Glutamatergic neuron (in vitro differentiated cells): ENCODE measurements around the gene GAST. TPM values are rescaled to one million over a fixed set of nuclear protein-coding genes. Genes with fewer than 3 reads are reported as not detected.
A peak's percentile ranks its signal among the peaks of the same experiment; 100 is the strongest.

Experiments used
- DNase-seq: peaks from one replicate; pipeline ENCODE4 v3.0.0; 2022
- H3K27ac Mint-ChIP-seq: one replicate; pipeline ENCODE4 v1.8.0; 2020; ENCODE audit warnings: mild to moderate bottlenecking, mixed read lengths, inconsistent platforms; ENCODE audit not compliant: unreplicated experiment
- H3K27me3 Mint-ChIP-seq: one replicate; pipeline ENCODE4 v1.8.0; 2020; ENCODE audit warnings: mild to moderate bottlenecking, moderate library complexity, mixed read lengths, inconsistent platforms; ENCODE audit not compliant: unreplicated experiment
- H3K36me3 Mint-ChIP-seq: one replicate; pipeline ENCODE4 v1.8.0; 2020; ENCODE audit warnings: mild to moderate bottlenecking, mixed read lengths, inconsistent platforms; ENCODE audit not compliant: unreplicated experiment
- H3K4me1 Mint-ChIP-seq: one replicate; pipeline ENCODE4 v1.8.0; 2020; ENCODE audit warnings: mild to moderate bottlenecking, low read depth, mixed read lengths, inconsistent platforms; ENCODE audit not compliant: unreplicated experiment
- H3K4me3 Mint-ChIP-seq: one replicate; pipeline ENCODE4 v1.8.0; 2020; ENCODE audit warnings: mild to moderate bottlenecking, mixed read lengths, inconsistent platforms; ENCODE audit not compliant: unreplicated experiment
- H3K9me3 Mint-ChIP-seq: one replicate; pipeline ENCODE4 v1.8.0; 2020; ENCODE audit warnings: mild to moderate bottlenecking, moderate library complexity, mixed read lengths, inconsistent platforms; ENCODE audit not compliant: unreplicated experiment
- total RNA-seq: library from RNA; stranded (reverse); fragmentation: NEBNext Ultra II Directional; extraction: Animal tissue kit (Norgen Biotek cat#: 25700); gene quantifications from one replicate; pipeline ENCODE4 v1.2.1, GENCODE V29; 2021; ENCODE audit not compliant: unreplicated experiment
- TF ChIP-seq, protein P1 (sequence below): fragments of 200-600 bp; sonication (generic); IDR thresholded peaks from one replicate; pipeline ENCODE4 v1.5.0; 2021; ENCODE audit not compliant: partially characterized antibody, unreplicated experiment

GAST gene
- total RNA-seq, 1 donor from 2014 or later = not detected

DNA sequence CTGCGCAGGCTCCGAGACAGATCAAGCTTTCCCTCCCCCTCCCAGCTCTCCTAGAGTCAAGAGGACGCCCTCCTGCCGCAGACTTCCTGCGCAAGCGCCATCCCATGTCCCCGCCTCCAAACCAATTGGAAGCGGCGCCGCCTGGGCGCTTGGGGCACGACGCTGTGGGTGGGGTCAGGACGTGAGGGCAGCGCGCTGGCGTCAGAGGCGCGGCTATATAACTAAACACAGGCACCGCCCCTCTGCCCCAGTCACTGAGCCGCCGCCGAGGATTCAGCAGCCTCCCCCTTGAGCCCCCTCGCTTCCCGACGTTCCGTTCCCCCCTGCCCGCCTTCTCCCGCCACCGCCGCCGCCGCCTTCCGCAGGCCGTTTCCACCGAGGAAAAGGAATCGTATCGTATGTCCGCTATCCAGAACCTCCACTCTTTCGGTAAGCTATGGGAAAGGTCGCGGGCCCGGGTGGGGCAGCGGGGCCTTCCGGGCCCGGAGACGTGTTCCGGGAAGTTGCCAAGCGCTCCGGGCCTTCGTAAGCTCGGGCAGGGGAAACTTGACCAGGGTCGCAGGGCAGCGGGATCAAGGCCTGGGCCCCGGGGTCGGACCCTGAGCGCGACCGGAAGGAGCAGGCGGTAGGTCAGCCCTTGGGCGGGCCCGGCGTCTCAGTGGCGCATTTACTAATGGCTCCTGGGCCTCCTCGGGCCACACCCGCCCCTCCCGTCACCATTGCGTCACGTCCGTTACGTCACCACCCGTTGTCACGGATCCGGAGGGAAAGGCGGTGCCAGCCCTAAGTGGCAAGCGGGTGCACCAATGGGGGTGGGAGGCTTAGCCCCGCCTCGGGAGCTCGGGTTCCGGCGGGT lies 23.3 kb upstream of the GAST start, which contains the start of gene EIF1:
Gene EIF1 (plus strand): TSS at position 245 of the 856 bp plus-strand sequence. CDS start 154 bp downstream, at position 399.
- H3K27me3 Mint-ChIP-seq = peaks cover 9% of the 10 kb centered on the region

DNA sequence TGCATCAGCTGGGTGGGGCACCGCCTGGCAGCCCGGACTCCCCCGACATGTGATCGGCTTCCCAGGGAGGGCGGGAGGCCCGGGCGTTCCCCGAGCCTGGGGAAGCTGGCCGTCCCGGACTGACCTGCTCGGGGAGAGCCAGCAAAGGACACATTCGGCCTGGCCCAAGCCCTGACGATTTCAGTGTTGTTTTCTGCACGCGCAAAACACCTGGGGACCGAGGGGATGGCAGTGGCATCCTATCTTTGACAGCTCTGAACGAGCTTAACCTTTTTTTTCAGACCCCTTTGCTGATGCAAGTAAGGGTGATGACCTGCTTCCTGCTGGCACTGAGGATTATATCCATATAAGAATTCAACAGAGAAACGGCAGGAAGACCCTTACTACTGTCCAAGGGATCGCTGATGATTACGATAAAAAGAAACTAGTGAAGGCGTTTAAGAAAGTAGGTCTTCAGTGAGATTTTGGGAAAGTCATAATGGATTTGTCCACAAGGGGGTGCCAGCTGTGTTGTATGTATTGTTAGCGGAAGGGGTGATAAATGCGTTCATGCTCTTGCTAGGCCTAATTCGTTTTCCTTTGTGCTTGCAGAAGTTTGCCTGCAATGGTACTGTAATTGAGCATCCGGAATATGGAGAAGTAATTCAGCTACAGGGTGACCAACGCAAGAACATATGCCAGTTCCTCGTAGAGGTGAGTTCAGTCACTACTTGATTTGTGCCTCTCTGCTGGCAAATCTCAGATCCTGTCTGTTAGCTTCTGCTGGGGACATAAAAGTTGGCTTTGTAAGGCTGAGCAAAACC lies 22.4 kb upstream of the GAST start:
- TF ChIP-seq, protein P1, sequence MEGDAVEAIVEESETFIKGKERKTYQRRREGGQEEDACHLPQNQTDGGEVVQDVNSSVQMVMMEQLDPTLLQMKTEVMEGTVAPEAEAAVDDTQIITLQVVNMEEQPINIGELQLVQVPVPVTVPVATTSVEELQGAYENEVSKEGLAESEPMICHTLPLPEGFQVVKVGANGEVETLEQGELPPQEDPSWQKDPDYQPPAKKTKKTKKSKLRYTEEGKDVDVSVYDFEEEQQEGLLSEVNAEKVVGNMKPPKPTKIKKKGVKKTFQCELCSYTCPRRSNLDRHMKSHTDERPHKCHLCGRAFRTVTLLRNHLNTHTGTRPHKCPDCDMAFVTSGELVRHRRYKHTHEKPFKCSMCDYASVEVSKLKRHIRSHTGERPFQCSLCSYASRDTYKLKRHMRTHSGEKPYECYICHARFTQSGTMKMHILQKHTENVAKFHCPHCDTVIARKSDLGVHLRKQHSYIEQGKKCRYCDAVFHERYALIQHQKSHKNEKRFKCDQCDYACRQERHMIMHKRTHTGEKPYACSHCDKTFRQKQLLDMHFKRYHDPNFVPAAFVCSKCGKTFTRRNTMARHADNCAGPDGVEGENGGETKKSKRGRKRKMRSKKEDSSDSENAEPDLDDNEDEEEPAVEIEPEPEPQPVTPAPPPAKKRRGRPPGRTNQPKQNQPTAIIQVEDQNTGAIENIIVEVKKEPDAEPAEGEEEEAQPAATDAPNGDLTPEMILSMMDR = peak; percentile 96
- Mint-ChIP-seq H3K27ac (peak overlapping the region; percentile 100), H3K36me3 (peaks cover 5% of the 10 kb centered on the region), H3K4me1 (peaks cover 8% of the 10 kb centered on the region), H3K4me3 (peak overlapping the region; percentile 98), H3K27me3 (peaks cover 9% of the 10 kb centered on the region), H3K9me3 (peaks cover 23% of the 10 kb centered on the region)
- DNase-seq = no peak

More for the DNA sequence above, 23.3 kb upstream of the GAST start, which contains the start of gene EIF1:
- Mint-ChIP-seq H3K9me3 (peaks cover 23% of the 10 kb centered on the region), H3K4me1 (peaks cover 12% of the 10 kb centered on the region), H3K36me3 (peaks cover 5% of the 10 kb centered on the region), H3K4me3 (peak within 1 kb of the TSS; percentile 98), H3K27ac (peak within 1 kb of the TSS; percentile 100)
- TF ChIP-seq, protein P1 = no peak
- peak; percentile 100 for DNase-seq

- peaks cover 9% of the 10 kb centered on the region for H3K27me3 Mint-ChIP-seq
- DNase-seq = no peak
- TF ChIP-seq, protein P1 = no peak
- peak overlapping the region; percentile 98 for H3K4me3 Mint-ChIP-seq
- H3K4me1 Mint-ChIP-seq = peaks cover 8% of the 10 kb centered on the region
- H3K36me3 Mint-ChIP-seq = peaks cover 5% of the 10 kb centered on the region
- peaks cover 23% of the 10 kb centered on the region for H3K9me3 Mint-ChIP-seq
- peak overlapping the region; percentile 100 for H3K27ac Mint-ChIP-seq
Measured at GRCh38 chr17:41690497-41690896, 21.6 kb upstream of the GAST start.

GRCh38 chr17:41691031-41691777 lies 20.9 kb upstream of the GAST start:
- TF ChIP-seq, protein P1 = no peak
- H3K4me3 Mint-ChIP-seq = peak overlapping the region; percentile 98
- H3K36me3 Mint-ChIP-seq = peaks cover 5% of the 10 kb centered on the region
- DNase-seq = no peak
- peaks cover 23% of the 10 kb centered on the region for H3K9me3 Mint-ChIP-seq
- peak overlapping the region; percentile 100 for H3K27ac Mint-ChIP-seq
- peaks cover 9% of the 10 kb centered on the region for H3K27me3 Mint-ChIP-seq
- peaks cover 10% of the 10 kb centered on the region for H3K4me1 Mint-ChIP-seq
